Epithelial cell of esophagus (primary cell): ENCODE results near the gene SLC16A12.

ENCODE experiments used
- DNase-seq: peaks from one replicate; pipeline ENCODE4 v3.0.0; 2010; ENCODE audit warnings: low read depth
- H3K4me3 ChIP-seq: 2 replicates; pipeline ENCODE4 v1.5.1; 2011; ENCODE audit warnings: mild to moderate bottlenecking, low read length, control low read depth
- TF ChIP-seq, protein P1 (sequence below): IDR thresholded peaks from 2 replicates; pipeline ENCODE4 v1.5.1; 2011; ENCODE audit warnings: low read depth, mild to moderate bottlenecking, low read length, control low read depth, inconsistent platforms; ENCODE audit not compliant: insufficient read depth; ENCODE audit errors: missing control alignments

SLC16A12 gene

DNA sequence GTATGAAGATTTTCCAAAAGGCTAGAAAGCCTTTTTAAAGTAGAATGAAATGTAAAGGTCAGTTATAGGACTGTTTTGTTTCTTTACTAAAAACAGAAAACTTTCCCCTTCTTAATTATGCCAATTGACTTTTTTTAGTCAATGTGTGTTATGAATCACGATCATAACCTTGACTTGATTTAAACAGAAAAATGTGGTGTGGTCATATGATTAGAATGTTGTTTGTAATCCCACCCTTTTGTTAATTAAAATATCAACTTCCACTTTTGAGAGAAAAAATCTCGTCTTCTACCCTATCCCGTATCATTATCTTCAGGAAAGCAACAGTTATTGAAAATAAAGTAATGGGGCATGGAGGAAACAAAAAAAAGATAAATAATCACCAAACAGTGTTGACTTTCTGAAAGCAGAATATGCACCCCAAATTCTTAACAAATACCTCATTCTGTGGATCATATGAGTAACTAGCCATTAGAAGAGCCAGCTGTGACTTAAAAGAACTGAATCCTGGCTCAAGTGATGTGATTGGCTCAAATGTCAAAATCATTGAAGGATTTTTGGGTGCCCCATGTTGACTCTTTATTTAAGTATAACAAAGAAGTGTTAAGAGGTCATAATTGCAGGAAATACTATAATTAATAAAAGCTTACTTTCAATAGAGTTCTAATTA, 32.3 kb upstream of the SLC16A12 start:
- TF ChIP-seq, protein P1, sequence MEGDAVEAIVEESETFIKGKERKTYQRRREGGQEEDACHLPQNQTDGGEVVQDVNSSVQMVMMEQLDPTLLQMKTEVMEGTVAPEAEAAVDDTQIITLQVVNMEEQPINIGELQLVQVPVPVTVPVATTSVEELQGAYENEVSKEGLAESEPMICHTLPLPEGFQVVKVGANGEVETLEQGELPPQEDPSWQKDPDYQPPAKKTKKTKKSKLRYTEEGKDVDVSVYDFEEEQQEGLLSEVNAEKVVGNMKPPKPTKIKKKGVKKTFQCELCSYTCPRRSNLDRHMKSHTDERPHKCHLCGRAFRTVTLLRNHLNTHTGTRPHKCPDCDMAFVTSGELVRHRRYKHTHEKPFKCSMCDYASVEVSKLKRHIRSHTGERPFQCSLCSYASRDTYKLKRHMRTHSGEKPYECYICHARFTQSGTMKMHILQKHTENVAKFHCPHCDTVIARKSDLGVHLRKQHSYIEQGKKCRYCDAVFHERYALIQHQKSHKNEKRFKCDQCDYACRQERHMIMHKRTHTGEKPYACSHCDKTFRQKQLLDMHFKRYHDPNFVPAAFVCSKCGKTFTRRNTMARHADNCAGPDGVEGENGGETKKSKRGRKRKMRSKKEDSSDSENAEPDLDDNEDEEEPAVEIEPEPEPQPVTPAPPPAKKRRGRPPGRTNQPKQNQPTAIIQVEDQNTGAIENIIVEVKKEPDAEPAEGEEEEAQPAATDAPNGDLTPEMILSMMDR, result no peak
- no peak overlapping the region for H3K4me3 ChIP-seq
- DNase-seq, result no peak

DNA sequence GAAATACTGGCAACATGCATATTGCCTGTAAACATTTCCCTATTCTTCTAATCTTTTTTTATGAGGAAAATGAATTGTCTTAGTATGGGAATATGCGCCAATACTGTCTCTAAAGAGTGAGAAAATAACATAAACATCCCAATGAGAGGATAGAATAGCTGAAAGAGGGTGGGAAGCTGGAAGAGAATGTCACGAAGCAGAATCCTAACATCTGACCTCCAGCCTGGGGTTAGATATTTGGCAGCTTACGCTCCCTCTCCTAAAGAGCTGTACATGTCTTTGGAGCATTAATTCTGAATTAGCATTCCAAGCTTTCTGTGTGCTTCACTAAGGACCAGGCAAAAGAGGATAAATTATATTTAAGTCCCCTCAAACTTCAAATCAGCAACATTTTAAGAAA, 31.6 kb upstream of the SLC16A12 start:
- TF ChIP-seq, protein P1, result no peak
- H3K4me3 ChIP-seq, result no peak overlapping the region

DNA sequence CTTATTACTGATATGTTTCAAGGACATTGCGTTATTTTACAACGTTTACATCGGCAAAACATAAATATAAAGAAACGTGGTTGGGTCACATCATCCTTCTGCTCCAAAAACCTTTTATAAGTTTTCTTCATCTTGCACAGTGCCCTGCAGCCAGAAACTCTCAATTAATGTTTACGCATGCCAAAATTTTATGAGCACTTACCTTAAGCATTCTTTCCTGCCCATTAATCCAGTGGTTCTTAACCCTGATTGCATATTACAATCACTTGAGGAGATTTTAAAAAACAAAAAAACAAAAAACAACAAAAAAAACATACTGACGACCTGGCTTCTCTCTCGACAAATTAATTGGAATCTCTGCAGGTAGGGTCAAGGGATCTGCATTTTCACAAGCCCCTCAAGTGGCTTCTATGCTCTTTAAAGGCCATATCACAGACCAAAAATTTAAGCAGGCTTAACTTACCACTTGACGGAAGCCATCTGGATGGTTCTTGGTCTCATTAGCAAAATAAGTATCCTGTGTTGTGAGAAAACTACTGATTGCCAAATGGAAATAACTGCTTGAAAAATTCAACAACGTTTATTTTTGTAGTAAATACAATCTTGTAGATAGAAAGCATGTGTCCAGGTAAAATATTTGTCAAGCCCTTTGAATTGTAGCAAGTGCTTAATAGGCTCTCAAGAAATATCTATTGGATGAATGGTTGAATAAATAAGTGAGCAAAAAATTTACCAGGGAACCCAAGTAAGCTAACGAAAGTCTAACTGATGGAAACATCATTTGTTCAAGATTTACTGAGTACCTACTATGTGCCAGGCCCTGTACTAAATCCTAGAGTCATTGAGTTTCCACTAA, 30.9 kb upstream of the SLC16A12 start:
- DNase-seq, result no peak
- TF ChIP-seq, protein P1, result no peak
- no peak overlapping the region for H3K4me3 ChIP-seq

More for the DNA sequence above, 31.6 kb upstream of the SLC16A12 start:
- DNase-seq, result no peak

DNA sequence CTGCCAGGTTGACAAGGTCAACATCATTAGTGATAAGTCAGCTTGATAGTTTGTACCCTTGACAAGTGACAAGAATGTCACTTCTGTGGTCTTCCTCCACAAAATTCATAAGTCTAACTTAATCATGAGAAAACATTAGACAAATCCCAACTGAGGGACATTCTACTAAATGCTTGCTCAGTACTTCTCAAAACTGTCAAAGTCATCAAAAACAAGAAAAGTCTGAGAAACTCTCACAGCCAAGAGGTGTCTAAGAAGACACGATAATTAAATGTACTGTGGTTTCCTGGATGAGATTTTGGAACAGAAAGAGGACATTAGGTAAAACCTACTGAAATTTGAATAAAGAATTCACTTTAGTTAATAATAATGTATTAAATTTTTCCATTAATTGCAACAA, 29.8 kb upstream of the SLC16A12 start:
- TF ChIP-seq, protein P1, result no peak
- no peak overlapping the region for H3K4me3 ChIP-seq
- DNase-seq, result no peak

DNA sequence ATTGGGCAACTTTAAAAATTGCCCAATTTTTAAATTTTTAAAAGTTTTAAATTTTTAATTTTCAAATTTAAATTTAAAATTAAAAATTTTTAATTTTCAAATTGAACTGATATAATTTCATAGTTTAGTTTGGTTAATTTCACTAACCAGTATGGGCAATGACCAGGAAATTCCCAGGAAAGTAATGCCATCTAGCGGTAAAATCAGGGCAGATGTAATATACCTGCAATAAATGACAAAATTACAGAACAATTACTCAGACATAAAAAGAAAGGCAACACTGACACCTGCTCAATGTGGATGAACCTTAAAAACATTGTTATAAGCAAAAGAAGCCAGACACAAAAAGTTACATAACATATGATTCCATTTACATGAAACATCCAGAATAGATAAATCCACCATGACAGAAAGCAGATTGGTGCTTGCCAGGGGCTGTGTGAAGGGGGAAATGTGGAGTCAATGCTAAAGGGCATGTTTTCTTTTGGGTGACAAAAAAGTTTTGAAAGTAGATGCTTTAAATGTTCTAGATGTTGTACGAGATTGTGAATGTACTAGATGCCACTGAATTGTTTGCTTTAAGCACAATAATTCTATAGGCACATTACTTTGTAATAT, 28.6 kb upstream of the SLC16A12 start:
- TF ChIP-seq, protein P1, result peak; percentile 67
- H3K4me3 ChIP-seq, result no peak overlapping the region
- DNase-seq, result peak; percentile 71

DNA sequence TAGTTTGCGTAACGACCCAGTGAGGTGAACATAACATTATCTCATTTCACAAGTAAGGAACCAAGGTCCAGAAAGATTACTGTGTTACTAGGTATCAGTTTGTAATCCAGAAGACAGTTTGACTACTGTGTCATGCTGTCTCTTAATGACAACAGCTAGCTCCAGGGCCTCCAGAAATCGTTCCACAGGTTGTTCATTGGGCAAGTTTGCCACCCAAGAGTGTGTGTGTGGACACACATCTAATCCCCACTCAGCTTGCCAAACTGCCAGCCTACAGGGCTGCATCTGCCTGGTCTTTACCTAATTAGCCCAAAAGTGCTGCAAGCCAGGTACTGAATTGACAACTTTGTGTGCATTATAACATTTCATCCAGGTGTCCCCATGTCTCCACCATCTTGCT, 27.9 kb upstream of the SLC16A12 start:
- TF ChIP-seq, protein P1, result no peak
- no peak for DNase-seq
- no peak overlapping the region for H3K4me3 ChIP-seq
